ENCODE measurements around the gene NHERF2.

NHERF2 gene

DNA sequence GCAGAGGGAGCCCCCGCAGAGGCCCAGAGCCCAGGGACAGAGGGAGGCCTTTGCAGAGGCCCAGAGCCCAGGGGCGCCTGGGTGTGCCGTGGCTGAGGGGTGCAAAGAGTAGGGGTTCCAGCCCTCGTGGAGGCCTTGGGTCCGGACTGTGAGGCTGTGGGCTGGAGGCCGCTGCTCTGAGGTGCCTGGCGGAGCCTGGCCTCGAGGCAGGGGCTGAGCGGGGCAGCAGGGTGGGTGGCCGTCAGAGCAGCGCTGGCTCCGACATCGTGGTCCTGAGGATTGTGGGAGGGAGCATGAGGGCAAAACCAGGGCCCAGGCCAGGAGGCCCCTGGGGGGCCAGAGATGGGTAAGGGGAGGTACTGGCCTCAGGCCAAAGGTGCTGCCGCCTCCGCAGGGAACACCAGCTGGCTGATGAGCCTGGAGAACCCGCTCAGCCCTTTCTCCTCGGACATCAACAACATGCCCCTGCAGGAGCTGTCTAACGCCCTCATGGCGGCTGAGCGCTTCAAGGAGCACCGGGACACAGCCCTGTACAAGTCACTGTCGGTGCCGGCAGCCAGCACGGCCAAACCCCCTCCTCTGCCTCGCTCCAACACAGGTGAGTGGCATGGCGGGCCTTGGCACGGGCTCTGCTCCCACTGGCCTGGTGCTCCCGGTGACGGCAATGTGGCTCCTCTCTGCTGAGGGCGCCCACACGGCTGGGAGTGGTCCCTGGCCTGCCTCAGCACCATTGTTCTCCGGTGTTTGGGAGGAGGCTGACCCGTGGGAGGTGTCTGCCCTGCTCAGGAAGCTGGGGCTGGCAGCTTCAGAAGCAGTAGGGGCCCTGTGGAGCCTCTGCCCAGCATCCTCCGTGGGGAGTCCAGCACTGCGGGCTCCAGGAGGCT, 54.7 kb downstream of the NHERF2 start:
- DNase-seq (ENCODE audit: insufficient read length, low spot score) (no peak), FAIRE-seq (no peak)
- TF ChIP-seq CTCF (IDR thresholded peaks at IDR 0.05; ENCODE audit: insufficient read depth, missing control alignments): no peak

DNA sequence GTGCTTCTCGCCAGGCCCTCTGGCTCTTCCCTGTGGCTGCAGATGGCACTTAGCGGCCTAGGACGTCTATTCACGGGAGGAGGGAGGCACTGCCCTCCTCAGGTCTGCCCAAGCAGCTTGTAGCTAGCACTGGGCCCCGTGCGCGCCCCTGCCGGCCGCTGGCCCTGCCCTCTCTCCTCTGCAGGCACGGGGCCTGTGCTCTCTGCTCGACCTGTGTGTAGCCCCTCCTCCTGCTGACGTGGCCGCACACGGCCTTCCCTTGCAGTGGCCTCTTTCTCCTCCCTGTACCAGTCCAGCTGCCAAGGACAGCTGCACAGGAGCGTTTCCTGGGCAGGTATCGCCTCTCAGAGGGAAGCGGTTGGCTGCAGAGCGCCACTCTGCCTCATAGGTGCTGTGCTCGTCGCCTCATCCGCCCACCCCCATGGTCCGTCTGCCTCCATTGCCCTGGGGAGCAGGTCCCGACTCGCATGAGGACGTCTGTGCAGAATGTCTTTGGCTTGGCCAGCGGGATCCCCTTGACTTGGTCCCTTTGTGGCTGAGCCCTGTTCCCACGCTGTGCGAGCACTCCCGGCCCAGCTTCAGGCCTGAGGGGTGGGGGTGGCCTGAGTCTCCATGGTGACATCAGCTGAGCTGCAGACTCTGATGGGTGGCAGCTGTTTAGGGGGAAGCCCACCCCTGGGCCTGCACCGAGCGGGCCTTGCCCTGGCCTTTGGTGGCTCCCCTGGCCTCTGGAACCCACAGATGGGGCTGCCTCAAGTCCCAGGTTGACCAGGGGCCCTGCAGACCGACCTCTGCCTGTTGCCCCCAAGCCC, 55.7 kb downstream of the NHERF2 start:
- no peak for DNase-seq (ENCODE audit: insufficient read length, low spot score)
- TF ChIP-seq CTCF (IDR thresholded peaks at IDR 0.05; ENCODE audit: insufficient read depth, missing control alignments): no peak
- FAIRE-seq: no peak

DNA sequence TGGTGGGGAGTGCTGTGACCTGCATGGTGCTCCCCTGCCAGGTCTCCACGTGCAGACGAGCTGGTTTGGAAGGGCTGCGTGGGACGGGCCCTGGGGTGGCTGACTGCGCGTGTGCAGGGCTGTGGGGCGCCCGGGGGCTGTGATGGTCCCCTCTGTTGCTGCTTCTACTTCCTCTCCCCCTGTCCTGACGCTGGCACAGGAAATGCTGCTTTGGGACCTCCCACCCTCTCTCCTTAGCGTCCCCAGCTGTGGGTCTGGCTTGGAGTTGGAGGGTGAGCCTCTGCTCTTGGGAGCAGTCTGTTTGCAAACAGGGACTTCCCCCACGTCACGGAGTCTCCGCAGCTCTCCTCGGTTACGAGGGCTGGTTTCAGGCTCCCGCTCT, 56.3 kb downstream of the NHERF2 start:
- TF ChIP-seq CTCF (IDR thresholded peaks at IDR 0.05; ENCODE audit: insufficient read depth, missing control alignments): no peak
- DNase-seq (ENCODE audit: insufficient read length, low spot score): no peak
- FAIRE-seq: no peak

- TF ChIP-seq CTCF (IDR thresholded peaks at IDR 0.05; ENCODE audit: insufficient read depth, missing control alignments): no peak
- no peak for DNase-seq (ENCODE audit: insufficient read length, low spot score)
- FAIRE-seq: no peak
Measured at GRCh38 chr16:2083409-2083808, 56.7 kb downstream of the NHERF2 start.

DNA sequence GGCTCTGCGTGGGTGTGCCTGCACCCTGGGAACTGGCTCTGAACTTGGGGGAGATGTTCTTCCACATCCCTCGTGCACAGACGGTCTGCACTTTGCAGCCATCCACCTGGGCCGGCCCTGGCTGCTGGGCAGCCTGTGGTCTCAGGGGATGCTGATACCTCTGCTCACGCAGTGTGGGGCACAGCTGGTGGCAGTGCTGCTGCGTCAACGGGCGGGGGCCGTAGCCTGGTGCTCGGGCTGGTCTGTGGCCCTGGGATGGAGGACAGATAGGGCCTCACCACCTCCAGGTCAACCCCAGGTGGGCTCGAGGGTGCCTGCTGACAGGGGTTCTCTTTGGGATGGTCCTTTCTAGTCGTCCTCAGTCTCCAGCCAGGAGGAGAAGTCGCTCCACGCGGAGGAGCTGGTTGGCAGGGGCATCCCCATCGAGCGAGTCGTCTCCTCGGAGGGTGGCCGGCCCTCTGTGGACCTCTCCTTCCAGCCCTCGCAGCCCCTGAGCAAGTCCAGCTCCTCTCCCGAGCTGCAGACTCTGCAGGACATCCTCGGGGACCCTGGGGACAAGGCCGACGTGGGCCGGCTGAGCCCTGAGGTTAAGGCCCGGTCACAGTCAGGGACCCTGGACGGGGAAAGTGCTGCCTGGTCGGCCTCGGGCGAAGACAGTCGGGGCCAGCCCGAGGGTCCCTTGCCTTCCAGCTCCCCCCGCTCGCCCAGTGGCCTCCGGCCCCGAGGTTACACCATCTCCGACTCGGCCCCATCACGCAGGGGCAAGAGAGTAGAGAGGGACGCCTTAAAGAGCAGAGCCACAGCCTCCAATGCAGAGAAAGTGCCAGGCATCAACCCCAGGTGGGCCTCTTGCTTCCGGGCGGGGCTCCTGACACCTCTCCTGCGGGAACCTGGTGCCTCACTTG, 57.4 kb downstream of the NHERF2 start:
- DNase-seq (ENCODE audit: insufficient read length, low spot score) (no peak), FAIRE-seq (no peak)
- TF ChIP-seq CTCF (IDR thresholded peaks at IDR 0.05; ENCODE audit: insufficient read depth, missing control alignments): no peak

GRCh38 chr16:2084895-2085625, 58.4 kb downstream of the NHERF2 start:
- DNase-seq (ENCODE audit: insufficient read length, low spot score): no peak
- no peak for TF ChIP-seq CTCF (IDR thresholded peaks at IDR 0.05; ENCODE audit: insufficient read depth, missing control alignments)
- FAIRE-seq: no peak

Data from D721Med (cell line).